Stromal cell of bone marrow (primary cell): ENCODE results near the gene PRPF40B.
"Not testable (repeated sequence)": the region's sequence is repeated elsewhere in the genome, so short reads cannot be mapped to it uniquely, and the experiment has no call there.

Experiments
- DNase-seq: peaks from one replicate; pipeline ENCODE4 v3.0.0-alpha.2; 2012; ENCODE audit warnings: low read depth

The PRPF40B gene

DNA sequence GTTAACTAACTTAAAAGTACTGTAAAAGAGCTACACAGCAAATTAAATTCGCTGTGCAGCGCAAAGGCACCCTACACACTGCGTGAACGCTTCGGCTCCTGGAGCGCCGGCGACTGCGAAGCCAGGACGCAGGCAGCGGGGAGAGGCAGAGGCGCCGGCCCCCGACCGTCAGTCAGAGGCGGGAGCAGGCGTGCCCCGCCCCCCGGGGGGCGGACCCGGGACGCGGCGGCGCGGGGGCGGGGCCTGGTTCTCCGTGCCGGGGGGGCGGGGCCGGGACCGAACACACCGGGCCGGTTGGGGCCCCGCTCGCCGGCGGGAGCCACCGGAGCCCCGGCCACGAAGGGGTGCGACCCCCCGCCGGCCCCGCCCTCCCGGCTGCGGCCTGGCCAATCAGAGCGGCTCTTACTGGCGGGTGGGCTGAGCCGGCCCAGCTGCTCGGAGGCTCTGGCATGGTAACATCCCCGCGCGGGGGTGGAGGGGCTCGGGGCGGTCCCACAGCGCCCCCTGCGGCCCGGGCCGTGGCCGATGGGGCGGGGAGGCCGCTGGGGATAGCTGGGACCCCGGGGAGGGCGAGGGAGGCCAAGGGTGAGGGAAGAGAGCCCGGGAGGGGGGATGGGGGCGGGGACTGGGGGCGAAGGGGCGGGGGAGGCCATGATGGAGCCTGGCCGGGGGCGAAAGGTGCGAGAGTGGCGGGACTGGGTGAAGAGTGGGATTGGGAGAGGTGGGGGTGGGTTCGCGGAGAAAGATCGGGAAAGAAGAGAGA lies at the start of gene PRPF40B:
Gene PRPF40B (plus strand): TSS at position 420 of the 763 bp plus-strand sequence. CDS start 30 bp downstream, at position 450.
- peak; percentile 61 for DNase-seq

DNA sequence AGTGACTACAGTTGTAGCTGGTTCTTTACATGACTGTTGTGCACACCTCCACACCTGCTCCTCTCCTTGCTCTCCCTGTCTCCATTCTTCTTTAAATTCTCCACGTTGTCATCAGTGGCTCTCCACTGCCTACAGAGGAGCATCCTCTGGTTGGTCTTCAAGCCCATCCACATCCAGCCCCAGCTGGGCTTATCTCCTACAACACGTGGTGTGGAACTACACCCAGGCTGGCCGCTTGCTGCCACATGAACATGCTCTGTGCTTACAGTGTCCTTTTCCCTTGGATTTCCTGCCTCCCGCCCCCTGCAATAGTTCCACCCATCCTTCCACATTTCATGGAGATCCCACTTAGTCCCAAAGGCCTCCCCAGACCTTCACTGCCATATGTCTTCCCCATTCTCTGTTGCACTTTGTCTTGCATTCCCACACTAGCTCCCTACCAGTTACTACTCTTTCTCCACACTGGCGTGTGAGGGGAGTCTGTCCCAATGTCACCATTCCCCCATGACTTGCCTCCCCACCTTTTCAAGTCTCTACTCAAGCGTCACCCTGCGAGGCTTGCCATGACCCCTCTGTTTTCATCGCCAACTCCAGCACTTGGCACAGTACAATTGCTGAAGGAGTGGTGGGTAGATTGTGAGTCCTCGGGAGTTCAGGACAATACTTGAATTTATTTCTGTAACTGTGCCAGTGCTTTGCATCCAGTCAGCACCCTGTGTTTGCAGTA lies 45.6 kb upstream of the PRPF40B start:
- DNase-seq = no peak

DNA sequence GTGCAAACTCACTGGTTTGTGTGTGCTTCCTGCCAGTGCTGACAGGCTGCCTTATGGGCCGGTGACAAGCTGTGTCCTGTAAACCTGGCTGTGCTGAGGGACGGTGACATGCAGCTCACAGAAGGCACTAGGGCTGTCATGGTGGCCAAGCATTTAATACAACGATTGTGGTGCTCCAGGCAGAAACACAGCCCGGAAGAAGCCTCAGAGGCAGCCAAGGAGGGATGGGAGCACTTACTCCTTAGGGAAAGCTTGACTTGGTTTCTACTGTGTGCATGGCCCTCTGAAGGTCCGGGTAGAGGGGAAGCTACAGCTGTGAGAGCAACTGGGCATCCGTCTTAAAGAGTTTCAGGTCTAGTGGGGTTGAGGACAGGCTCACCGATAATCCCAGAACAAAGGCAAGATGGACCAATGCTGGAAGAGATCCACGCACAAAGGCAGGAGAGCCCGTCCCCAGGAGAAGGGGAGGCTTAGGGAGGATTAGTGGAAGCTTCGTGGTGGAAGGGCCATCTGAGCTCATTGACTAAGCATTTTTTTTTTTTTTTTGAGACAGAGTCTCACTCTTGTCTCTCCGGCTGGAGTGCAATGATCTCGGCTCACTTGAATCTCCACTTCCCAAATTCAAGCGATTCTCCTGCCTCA lies 44.8 kb upstream of the PRPF40B start:
- no peak for DNase-seq

DNA sequence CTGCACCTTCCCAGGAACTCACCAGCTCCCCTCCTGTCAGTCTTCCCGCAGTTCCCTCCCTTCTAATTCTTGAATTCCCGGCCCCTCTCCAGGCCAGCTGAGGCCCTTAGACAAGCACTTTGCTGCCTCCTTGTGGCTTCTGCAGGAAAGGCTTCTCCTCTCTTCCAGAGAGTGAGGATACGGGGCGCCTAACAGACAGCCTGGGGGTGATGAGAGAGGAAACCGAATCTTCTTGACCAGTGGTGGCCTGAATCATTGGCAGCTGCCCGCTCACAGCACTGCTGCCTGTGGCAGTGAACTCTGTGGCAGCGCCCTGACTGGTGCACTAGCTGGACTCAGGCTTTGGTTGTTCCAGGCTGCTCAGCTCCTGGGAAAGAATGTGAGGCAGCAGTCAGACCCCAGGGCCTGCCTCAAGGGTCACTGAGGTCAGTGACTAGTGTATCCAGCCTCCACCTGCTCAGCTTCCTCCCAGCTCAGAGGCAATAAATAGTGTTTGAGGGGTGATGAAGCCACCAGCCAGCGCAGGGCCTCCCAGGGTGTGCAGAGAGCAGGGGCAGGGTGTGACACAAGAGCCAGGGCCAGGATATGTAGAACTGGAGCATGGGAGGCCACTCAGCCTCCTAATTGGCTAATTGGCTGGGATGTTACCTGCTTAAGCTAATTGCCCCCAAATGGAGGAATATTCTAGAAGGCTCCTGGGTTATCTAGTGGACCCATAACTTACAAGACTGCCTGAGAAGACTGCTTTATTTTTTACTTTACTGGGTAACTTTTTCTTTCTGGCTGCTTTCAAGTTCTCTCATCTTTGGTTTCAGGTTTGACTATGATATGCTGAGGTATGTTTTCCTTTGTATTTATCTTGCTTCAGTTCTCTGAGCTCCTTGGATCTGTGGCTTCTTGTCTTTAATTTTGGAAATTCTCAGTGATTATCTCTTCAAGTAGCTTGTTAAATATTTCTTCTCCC lies 42.5 kb upstream of the PRPF40B start:
- DNase-seq = peak; percentile 53

DNA sequence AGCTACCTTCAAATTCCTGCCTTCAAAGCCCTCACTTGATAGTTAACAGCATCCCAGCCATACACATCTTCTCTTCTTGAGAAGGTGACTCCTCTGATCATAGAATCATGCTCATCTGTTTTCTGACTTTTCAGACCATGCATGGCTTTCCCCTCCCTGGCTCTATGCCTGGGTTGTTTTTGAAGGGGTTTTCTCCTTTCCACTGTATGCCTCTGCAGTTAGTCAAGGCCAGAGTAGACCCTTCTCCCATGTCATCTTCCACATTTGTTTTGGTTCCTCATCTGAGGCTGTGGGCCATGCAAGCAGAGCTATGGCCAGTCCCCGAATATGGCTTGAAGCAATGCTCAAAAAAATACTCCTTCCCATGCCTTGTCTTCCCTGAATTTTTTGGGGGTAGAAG lies 41.2 kb upstream of the PRPF40B start:
- no peak for DNase-seq

DNA sequence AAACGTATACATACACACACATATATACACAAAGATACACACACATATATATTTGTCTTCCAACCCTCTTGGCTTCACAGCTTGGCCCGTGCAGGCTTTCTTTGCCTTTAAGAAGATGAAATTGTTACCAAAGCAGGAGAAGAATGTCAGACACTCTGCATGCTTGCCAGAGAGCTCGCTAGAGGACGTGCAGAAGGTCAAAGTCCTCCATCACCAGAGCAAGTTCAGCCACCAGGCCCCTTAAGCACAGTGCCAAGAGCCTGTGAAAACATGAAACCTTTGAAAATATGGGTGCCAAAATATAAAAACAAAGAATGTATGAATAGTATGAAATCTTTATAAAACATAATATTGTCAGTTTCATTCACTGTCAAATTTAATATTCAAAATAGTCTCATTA lies 40.5 kb upstream of the PRPF40B start:
- DNase-seq = no peak

DNA sequence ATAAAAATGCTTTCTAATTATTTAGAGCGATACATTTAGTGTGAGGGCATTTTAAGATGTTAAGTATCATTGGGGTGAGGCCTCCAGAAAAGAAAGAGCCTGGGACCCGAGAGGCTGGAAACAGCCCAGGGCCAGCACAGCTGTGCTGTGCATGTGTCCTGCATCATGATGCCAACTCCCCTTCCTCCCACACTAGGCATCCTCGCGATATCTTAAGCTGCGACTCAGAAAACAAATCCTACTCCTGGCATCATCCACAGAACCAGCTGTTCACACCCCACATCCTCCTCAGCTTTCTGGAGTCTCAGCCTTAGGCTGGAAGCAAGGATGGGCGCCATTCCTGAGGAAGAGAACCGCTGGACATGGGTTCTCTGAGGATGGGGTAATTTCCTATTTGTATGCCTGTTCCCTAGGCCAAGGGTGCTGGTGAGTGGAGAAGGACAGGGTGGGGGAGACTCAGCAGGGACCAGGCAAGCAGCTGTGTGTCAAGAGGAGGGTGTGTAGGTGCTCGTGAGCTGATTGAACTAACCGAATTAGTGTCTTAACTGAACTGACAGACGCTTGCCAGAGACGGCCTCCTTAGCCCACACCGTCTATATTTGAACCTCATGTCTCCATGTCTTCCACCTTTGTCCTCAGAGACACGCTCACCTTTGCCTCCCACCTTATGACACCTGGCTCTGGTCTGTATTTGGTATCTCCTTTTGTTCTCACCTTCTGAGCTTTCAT lies 39.8 kb upstream of the PRPF40B start:
- DNase-seq = no peak

DNA sequence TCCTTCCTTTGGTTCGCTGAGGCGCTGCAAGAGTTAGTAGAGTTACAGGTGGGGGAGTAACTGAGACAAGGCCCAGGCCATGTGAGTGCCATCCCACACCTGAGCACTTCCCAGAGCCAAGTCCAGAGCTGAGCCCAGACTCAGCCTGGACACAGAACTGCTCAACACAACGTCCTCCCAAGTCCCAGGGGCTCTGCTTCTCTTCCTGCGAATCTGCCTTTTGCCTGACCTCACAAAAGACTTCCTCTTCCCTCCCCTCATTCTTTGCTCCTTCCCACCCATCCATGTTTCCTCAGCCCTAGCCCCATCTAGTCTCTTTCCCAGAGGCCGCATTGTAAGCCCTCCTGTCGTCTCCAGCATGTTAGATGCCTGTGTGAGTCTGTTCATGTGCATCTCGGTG lies 38.8 kb upstream of the PRPF40B start:
- no peak for DNase-seq

DNA sequence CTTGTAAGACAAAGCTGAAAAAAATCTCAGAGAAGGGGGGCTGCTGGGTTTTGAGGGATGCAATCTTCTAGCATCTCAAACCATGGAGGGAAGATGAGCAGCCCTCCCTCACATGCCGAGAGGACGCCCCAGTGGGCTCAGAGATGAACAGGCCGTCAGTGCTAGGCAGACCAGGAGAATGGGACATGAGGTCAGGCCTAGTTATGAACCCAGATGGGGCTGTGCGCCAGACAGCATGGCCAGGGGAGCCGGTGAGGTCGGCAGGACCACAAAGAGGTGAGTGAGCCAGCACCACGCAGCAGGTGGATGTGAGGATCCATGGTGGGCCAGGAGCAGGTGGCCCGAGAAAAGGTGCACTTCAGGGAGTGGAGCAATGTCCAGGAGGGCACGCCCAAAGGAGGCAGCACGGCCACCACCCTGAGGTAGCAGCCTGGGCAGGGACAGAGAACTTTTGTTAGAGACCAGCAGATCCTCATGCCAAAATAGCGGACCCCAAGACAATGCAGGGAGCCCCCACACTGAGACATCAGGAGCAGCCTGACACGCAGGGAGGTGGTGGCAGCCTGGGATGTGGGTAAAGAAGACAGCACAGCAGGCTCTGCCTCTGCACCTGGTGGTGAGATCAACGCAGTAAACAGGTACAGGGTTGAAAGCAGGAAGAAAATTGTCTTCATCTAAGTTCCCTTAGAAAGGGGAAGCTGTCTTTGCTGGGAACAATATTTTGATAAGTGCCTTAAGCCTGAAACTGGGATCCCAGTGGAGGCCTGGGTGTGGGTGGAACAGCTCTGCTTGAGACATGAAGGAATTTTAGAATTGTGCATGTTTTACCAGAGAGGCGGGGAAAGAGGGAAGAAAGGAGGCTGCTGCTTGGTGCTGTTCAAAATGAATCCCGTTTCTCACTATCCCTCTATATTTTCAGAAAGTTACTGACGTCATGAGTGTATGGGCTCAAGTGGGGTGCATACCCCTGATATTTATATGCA lies 37.6 kb upstream of the PRPF40B start:
- DNase-seq = no peak

DNA sequence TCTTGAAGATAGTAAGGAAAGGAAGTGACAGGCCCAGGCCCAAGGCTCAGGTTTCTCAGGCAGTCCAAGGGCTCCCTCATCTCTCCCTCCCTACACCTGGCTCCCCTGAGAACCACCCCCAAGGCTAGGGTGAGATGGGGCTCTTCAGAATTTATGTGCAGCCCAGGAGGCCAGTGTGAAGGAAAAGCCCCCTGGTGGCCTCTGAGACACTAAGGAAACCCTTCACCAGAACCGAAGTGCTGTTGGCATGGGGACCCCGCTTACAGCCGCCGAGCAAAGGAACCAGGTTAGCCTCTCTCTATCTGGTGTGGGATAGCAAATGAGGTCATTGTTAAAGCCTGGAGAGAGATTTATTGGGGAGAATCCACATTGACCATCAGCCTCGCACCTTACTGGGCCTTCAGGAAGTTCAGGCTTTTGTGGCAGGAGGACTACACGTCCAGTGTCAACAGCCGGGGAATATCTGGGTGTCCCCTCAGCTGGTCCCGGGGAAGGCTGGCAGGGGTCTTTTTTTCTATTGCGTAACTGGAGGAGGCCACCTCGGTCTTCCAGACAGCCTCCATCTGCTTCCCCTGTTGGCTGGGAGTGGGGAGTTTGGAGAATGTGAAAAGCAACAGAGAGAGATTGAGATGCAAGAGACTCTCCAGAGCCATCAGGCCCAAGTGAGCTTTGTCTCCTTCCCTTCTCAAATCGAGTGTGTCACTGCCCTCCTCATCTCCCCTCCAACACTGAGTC lies 36.0 kb upstream of the PRPF40B start:
- DNase-seq = no peak

DNA sequence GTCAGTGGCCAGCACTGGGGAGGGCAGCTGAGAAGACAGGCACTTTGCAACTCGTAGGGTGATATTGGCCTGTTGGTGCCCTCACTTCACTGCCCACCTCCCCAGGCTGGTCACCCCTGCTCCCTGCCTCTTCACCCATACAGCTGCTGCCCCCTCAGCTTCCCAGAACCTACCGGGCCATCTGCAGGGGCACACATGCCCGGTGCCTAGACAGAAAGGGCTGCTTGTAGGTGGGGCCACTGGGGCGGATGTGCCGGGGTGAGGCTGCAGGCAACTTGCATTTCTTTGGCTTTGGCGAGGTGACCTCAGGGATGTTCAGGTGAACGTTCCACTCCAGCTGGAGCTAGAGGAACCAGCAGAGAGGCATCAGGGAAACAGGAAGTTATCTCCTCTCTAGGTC lies 35.1 kb upstream of the PRPF40B start:
- no peak for DNase-seq

DNA sequence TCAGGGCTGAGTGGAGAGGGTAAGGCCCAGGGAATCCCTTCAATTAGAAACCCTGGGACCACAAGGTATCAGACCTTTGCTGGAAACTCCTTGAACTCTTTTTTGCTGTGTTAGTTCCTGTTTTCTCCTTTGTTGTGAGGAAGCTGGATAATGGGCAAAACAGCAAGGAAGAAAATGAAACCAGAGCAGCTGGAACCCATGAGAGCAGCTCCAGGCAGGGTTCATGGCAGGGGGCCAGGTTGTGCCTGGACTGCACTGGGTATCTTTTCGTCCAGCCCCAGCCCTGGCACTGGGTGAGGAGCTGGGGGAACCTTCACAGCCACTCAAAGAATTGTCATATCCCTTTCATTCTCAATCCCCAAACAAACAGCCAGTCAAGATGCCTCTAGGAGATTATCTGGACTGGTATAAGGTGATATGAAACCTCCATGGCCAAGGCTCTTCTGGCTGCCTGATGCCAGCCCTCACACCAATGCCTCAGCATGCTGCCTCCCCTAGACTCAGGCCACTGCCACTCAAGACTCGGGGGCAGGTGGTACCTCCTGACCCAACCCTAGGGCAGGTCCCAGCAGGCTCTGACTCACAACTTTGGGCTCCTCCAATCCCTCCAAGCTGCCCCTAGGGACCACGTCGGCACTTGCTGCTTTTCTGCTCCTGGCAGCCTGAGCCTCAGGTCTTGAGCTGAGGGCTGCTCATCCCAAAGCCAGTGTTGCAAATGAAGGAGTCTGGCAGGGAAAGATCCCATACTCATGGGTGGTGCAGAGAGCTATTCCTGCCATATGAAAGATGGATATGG lies 34.4 kb upstream of the PRPF40B start:
- DNase-seq = no peak

DNA sequence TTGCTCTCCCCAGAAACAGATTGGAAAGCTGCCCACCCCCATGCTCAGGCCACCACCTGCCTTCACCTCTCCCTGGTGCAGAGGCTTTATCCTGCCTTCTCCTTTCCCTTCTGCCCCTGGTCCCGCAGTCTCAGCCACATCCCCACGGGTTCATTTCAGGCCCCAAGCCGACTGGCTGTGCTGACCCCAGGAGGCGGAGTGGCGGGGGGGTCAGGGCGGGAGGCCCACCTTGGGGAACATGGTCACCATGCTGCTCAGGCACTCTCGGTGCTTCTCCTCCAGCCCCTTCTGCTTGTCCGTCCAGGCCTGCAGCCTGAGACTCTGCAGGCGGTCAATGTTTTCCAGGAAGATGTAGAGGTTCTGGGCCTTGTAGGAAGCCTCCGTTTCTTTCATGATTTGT lies 24.8 kb upstream of the PRPF40B start:
- DNase-seq = no peak

DNA sequence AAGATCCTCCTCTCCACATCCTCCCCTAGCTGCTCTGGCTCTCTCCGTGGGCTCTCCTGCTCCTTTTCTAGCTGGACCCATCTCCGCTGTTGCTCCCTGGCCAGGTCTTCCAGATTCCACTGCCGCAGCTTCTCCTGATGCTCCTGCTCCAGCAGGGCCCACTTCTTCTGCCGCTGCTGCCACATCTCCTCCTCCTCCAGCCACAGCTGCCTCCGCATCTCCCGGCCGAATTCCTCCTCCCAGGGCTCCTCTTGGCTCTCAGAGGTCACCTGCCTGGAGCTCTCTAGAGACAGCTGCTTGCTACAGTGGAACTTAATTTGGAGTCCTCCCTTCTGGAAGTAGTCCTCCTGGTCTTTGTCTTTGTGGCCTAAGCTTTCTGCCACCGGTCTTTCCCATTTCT lies 23.4 kb upstream of the PRPF40B start:
- DNase-seq = no peak

DNA sequence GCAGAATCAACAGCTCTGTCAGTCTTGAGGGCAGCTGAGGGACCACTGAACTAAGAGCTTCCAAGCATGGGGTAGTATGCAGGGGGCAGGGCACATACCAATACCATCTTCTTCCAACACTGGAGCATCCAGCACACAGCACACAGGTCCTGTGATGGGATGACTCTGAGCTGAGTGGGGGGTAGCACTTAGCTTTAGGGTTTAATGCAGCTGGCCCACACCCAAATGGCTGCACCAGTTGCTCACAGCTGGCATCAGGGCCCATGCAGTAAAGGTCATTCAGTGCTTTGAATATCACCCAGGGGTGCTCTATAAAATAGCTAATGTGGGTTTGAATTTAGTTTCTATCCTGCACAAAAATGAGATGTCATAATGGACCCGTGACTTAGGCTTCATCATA lies 19.6 kb upstream of the PRPF40B start:
- no peak for DNase-seq

DNA sequence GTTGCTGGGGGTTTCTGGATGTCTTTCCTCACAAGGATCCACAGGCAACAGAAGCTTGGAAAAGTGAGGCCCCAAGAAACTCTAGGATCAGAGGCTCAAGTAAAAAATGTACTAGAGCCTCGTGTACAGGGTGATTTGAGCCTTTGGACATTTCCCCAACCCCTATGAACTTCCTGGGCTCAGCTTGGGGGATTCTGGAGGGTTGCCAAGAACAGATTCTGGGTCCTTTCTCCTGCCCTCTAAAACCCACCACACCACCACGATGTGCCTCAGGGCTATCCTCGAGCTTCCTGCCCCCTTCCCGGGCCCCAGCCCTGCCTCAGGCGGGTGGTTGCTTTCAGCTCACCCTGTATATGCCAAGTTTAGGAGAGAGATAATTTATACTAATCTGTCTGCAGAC lies 18.5 kb upstream of the PRPF40B start:
- DNase-seq = no peak

DNA sequence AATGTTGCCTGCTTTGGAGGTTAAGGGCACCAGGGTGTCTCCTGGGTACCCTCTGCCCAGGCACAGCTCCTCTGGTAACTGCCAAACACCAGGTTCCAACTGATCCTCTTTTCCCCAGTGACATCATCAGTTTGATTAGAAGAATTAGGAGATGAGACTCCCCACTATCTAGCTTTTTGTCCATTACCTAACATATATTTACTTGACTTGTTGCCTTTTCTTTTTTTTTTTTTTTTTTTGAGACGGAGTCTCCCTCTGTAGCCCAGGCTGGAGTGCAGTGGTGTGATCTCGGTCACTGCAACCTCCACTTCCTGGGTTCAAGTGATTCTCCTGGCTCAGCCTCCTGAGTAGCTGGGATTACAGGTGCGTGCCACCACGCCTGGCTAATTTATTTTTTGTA lies 17.8 kb upstream of the PRPF40B start, which contains the start of gene FAM186B:
Gene FAM186B (minus strand): TSS at position 101 of the 400 bp plus-strand sequence. CDS start 162 bp downstream, outside the sequence.
- DNase-seq = not testable (repeated sequence)
